DMS53 treated with DMSO at 0.1 percent for 48 hours (cell line): Measurements from ENCODE around the gene LYZL6.
"Not testable (repeated sequence)": the region's sequence is repeated elsewhere in the genome, so short reads cannot be mapped to it uniquely, and the experiment has no call there.

Source experiments
- DNase-seq: peaks from one replicate; lab custom pipeline; 2025; ENCODE audit not compliant: unreplicated experiment; lab: John Stamatoyannopoulos, UW

LYZL6 gene

GRCh38 chr17:35948092-35948491, 4.6 kb upstream of the LYZL6 start:
- DNase-seq: no peak

GRCh38 chr17:35947156-35947585, 3.7 kb upstream of the LYZL6 start:
- DNase-seq: peak; percentile 33

GRCh38 chr17:35944151-35944550, 638 bp upstream of the LYZL6 start:
- DNase-seq: no peak

- no peak for DNase-seq
These were observed 826 bp downstream of the LYZL6 start for GRCh38 chr17:35942588-35943186.

GRCh38 chr17:35938492-35938891, 5.0 kb downstream of the LYZL6 start:
- not testable (repeated sequence) for DNase-seq

GRCh38 chr17:35936063-35936462, 7.5 kb downstream of the LYZL6 start:
- no peak for DNase-seq

- DNase-seq: no peak
These were observed 8.8 kb downstream of the LYZL6 start for GRCh38 chr17:35934760-35935159.

- no peak for DNase-seq
These were observed 10.9 kb downstream of the LYZL6 start for GRCh38 chr17:35932586-35932985.

- no peak for DNase-seq
These were observed 11.6 kb downstream of the LYZL6 start for GRCh38 chr17:35931794-35932425.

- DNase-seq: peak; percentile 55
These were observed 13.1 kb downstream of the LYZL6 start, which contains the start of gene RDM1 for GRCh38 chr17:35930211-35931065. TSS of gene RDM1 (minus strand) at chr17:35930773. CDS start at chr17:35930727, 46 bp downstream.

GRCh38 chr17:35927714-35928113, 15.8 kb downstream of the LYZL6 start:
- no peak for DNase-seq

- DNase-seq: no peak
These were observed 19.9 kb downstream of the LYZL6 start for GRCh38 chr17:35923609-35924114.

GRCh38 chr17:35920229-35920628, 23.3 kb downstream of the LYZL6 start:
- DNase-seq: no peak

- DNase-seq: no peak
These were observed 24.8 kb downstream of the LYZL6 start for GRCh38 chr17:35918665-35919064.

- DNase-seq: no peak
These were observed 25.8 kb downstream of the LYZL6 start for GRCh38 chr17:35917519-35918213.

- no peak for DNase-seq
These were observed 28.2 kb downstream of the LYZL6 start for GRCh38 chr17:35915153-35915964.

- no peak for DNase-seq
These were observed 29.2 kb downstream of the LYZL6 start for GRCh38 chr17:35914354-35914753.

GRCh38 chr17:35913609-35914008, 29.9 kb downstream of the LYZL6 start:
- no peak for DNase-seq

GRCh38 chr17:35912942-35913341, 30.6 kb downstream of the LYZL6 start:
- no peak for DNase-seq

- DNase-seq: no peak
These were observed 31.1 kb downstream of the LYZL6 start for GRCh38 chr17:35912339-35912912.
